ENCODE data around the gene CACNG1. TPM values are rescaled to one million over a fixed set of nuclear protein-coding genes. Genes with fewer than 3 reads are reported as not detected.

Gene CACNG1
- polyA plus RNA-seq, 1 donor from 2014 or later = 0.77 TPM

GRCh38 chr17:67020293-67020766, 24.0 kb upstream of the CACNG1 start:
- Histone ChIP-seq H3K27ac (ENCODE audit: low read length) (no peak overlapping the region), H3K9ac (ENCODE audit: low read length) (no peak overlapping the region), H3F3A (ENCODE audit: insufficient read depth, low read length, poor library complexity, severe bottlenecking) (no peaks in the 10 kb centered on the region), H3K36me3 (ENCODE audit: insufficient read depth, low read length) (peaks cover 3% of the 10 kb centered on the region), H3K27me3 (ENCODE audit: insufficient read depth, low read depth, low read length) (no peaks in the 10 kb centered on the region), H3K79me2 (replicated peaks; ENCODE audit: insufficient read depth, low read length) (no peaks in the 10 kb centered on the region), H2AFZ (ENCODE audit: low read depth, low read length) (no peak overlapping the region), H3K9me3 (ENCODE audit: low read length) (no peaks in the 10 kb centered on the region), H3K4me2 (ENCODE audit: low read length) (no peak overlapping the region), H4K20me1 (ENCODE audit: insufficient read depth) (no peaks in the 10 kb centered on the region), H3K4me3 (ENCODE audit: low read length) (no peak overlapping the region), H3K9me2 (ENCODE audit: insufficient read depth, low read length) (no peaks in the 10 kb centered on the region)
- TF ChIP-seq REST (IDR thresholded peaks at IDR 0.05; ENCODE audit: borderline replicate concordance) = no peak
- no peak for TF ChIP-seq POLR2AphosphoS5 (IDR thresholded peaks at IDR 0.05)
- TF ChIP-seq EZH2 (IDR thresholded peaks at IDR 0.05; ENCODE audit: borderline replicate concordance, insufficient read depth, low read length, poor library complexity, severe bottlenecking) = no peak
- TF ChIP-seq TAF1 (IDR thresholded peaks at IDR 0.05; ENCODE audit: low read depth) = no peak
- no peak for TF ChIP-seq CTCF (IDR thresholded peaks at IDR 0.05; ENCODE audit: poor library complexity, severe bottlenecking)
- no peak for TF ChIP-seq SMC3 (conservative IDR thresholded peaks at IDR 0.05; ENCODE audit: poor library complexity)
- no peak for TF ChIP-seq MXI1 (conservative IDR thresholded peaks at IDR 0.05; ENCODE audit: poor library complexity, severe bottlenecking)
- TF ChIP-seq EP300 (conservative IDR thresholded peaks at IDR 0.05; ENCODE audit: poor library complexity, severe bottlenecking) = no peak
- no peak for TF ChIP-seq RAD21 (conservative IDR thresholded peaks at IDR 0.05)

- no peak overlapping the region for H3K4me2 ChIP-seq (ENCODE audit: low read length)
- peaks cover 3% of the 10 kb centered on the region for H3K36me3 ChIP-seq (ENCODE audit: insufficient read depth, low read length)
- H3K9ac ChIP-seq (ENCODE audit: low read length) = no peak overlapping the region
- no peak for TF ChIP-seq EP300 (conservative IDR thresholded peaks at IDR 0.05; ENCODE audit: poor library complexity, severe bottlenecking)
- no peak for TF ChIP-seq POLR2AphosphoS5 (IDR thresholded peaks at IDR 0.05)
- TF ChIP-seq REST (IDR thresholded peaks at IDR 0.05; ENCODE audit: borderline replicate concordance) = no peak
- TF ChIP-seq MXI1 (conservative IDR thresholded peaks at IDR 0.05; ENCODE audit: poor library complexity, severe bottlenecking) = no peak
- no peak for TF ChIP-seq EZH2 (IDR thresholded peaks at IDR 0.05; ENCODE audit: borderline replicate concordance, insufficient read depth, low read length, poor library complexity, severe bottlenecking)
- TF ChIP-seq CTCF (IDR thresholded peaks at IDR 0.05; ENCODE audit: poor library complexity, severe bottlenecking) = no peak
- TF ChIP-seq TAF1 (IDR thresholded peaks at IDR 0.05; ENCODE audit: low read depth) = no peak
- no peak for TF ChIP-seq RAD21 (conservative IDR thresholded peaks at IDR 0.05)
- H2AFZ ChIP-seq (ENCODE audit: low read depth, low read length) = no peak overlapping the region
- H3K9me3 ChIP-seq (ENCODE audit: low read length) = no peaks in the 10 kb centered on the region
- H3F3A ChIP-seq (ENCODE audit: insufficient read depth, low read length, poor library complexity, severe bottlenecking) = no peaks in the 10 kb centered on the region
- no peaks in the 10 kb centered on the region for H4K20me1 ChIP-seq (ENCODE audit: insufficient read depth)
- H3K4me3 ChIP-seq (ENCODE audit: low read length) = no peak overlapping the region
- no peaks in the 10 kb centered on the region for H3K79me2 ChIP-seq (replicated peaks; ENCODE audit: insufficient read depth, low read length)
- H3K9me2 ChIP-seq (ENCODE audit: insufficient read depth, low read length) = no peaks in the 10 kb centered on the region
- H3K27me3 ChIP-seq (ENCODE audit: insufficient read depth, low read depth, low read length) = no peaks in the 10 kb centered on the region
- H3K27ac ChIP-seq (ENCODE audit: low read length) = no peak overlapping the region
Observed at GRCh38 chr17:67021196-67021595, 23.2 kb upstream of the CACNG1 start.

All from neural cell (in vitro differentiated cells).